K562 (cell line): ENCODE data around the gene CORO1A. TPM values are rescaled to one million over a fixed set of nuclear protein-coding genes. Genes with fewer than 3 reads are reported as not detected.

Source experiments
- ATAC-seq: fragments of 200-7000 bp; cut with Tn5 transposase; 3 replicates; pipeline ENCODE4 v1.9.1; 2020; ENCODE audit warnings: moderate library complexity
- BruUV-seq: library from RNA; stranded (reverse); fragments of 400-500 nt; replicated peaks from 2 replicates; lab custom pipeline; 2021; lab: Mats Ljungman, UMichigan
- CTCF ChIA-PET: fragments of 300-600 bp; formaldehyde crosslinking; extraction: SDS; loops from one replicate; lab custom pipeline; 2021; ENCODE audit warnings: low intra/inter-chr PET ratio; lab: Yijun Ruan, JAX
- POLR2A ChIA-PET: fragments of 300-600, 350-650 bp; sonication (Branson Sonifier 250); formaldehyde crosslinking; extraction: SDS; loops from one replicate; lab custom pipeline; 2021; ENCODE audit warnings: antibody characterized with exemption, inconsistent platforms; lab: Yijun Ruan, JAX
- DNase-seq, 4 experiments: peaks; one replicate each; pipeline versions ENCODE4 v3.0.0 to v3.0.0-alpha.2; 2011 to 2018; ENCODE audit warnings: low spot score in 3 of 4, mixed read lengths in 3 of 4; ENCODE audit errors: extremely low read depth in 1 of 4
- FAIRE-seq: peaks from 2 replicates; lab custom pipeline; 2011; peaks lifted over from hg19 to GRCh38; lab: Jason Lieb, UNC
- H2AFZ ChIP-seq: 2 replicates; pipeline ENCODE4 v1.6.0; 2011; ENCODE audit warnings: low read depth, low read length, control low read depth, inconsistent platforms
- H3K27ac ChIP-seq: fragments of 200-600 bp; 3 replicates; pipeline ENCODE4 v1.8.0; 2011; ENCODE audit warnings: low read depth, mild to moderate bottlenecking, control low read depth, inconsistent platforms, low read length, moderate library complexity, mixed read lengths; ENCODE audit errors: extremely low read depth
- H3K27me3 ChIP-seq, 2 experiments: fragments of 300-600 bp in 1 of 2; 2 replicates in 1 of 2; 3 replicates in 1 of 2; pipeline versions ENCODE4 v1.6.0 to v1.8.0; 2011; ENCODE audit warnings: inconsistent platforms in 2 of 2, low read length in 2 of 2, mild to moderate bottlenecking in 1 of 2, mixed read lengths in 1 of 2, moderate library complexity in 1 of 2; ENCODE audit not compliant: control insufficient read depth in 2 of 2, insufficient read depth in 2 of 2
- H3K36me3 ChIP-seq: fragments of 300-600 bp; 3 replicates; pipeline ENCODE4 v1.8.0; 2011; ENCODE audit warnings: mild to moderate bottlenecking, low read length, inconsistent platforms; ENCODE audit not compliant: control insufficient read depth, insufficient read depth
- H3K4me1 ChIP-seq, 2 experiments: fragments of 200-600 bp in 1 of 2; replicated peaks in 1 of 2; 2 replicates in 1 of 2; 3 replicates in 1 of 2; pipeline versions ENCODE4 v1.5.1 to v1.8.0; 2011; ENCODE audit warnings: inconsistent platforms in 2 of 2, low read length in 2 of 2, mild to moderate bottlenecking in 1 of 2, mixed read lengths in 1 of 2, moderate library complexity in 1 of 2; ENCODE audit not compliant: control insufficient read depth in 2 of 2, insufficient read depth in 2 of 2
- H3K4me2 ChIP-seq: 2 replicates; pipeline ENCODE4 v1.6.1; 2011; ENCODE audit warnings: low read length, control low read depth, inconsistent platforms, mixed read lengths; ENCODE audit not compliant: insufficient read depth
- H3K4me3 ChIP-seq: fragments of 200-600 bp; sonication (generic), shearing (Covaris generic); 2 replicates; pipeline ENCODE4 v1.5.1; 2016; ENCODE audit warnings: control low read depth, inconsistent platforms
- H3K79me2 ChIP-seq: fragments of 200-600 bp; 3 replicates; pipeline ENCODE4 v1.8.0; 2011; ENCODE audit warnings: low read length, inconsistent platforms; ENCODE audit not compliant: control insufficient read depth, insufficient read depth
- H3K9ac ChIP-seq, 2 experiments: 2 replicates each; pipeline versions ENCODE4 v1.6.0 to v1.6.1; 2011; ENCODE audit warnings: low read depth in 2 of 2, low read length in 2 of 2, control low read depth in 1 of 2, inconsistent platforms in 1 of 2, mild to moderate bottlenecking in 1 of 2, mixed read lengths in 1 of 2; ENCODE audit not compliant: insufficient read depth in 1 of 2
- H3K9me1 ChIP-seq: one replicate; pipeline ENCODE4 v1.6.0; 2011; ENCODE audit warnings: inconsistent platforms, mild to moderate bottlenecking, low read length, moderate library complexity; ENCODE audit not compliant: control insufficient read depth, insufficient read depth
- H3K9me3 ChIP-seq: replicated peaks from 2 replicates; pipeline ENCODE4 v1.5.1; 2011; ENCODE audit warnings: low read depth, low read length, inconsistent platforms; ENCODE audit not compliant: control insufficient read depth, insufficient read depth
- H4K20me1 ChIP-seq: replicated peaks from 2 replicates; pipeline ENCODE4 v1.6.1; 2011; ENCODE audit warnings: low read length, inconsistent platforms, mixed read lengths; ENCODE audit not compliant: control insufficient read depth, insufficient read depth
- ARID1B ChIP-seq: fragments of 450-650 bp; IDR thresholded peaks from 2 replicates; pipeline ENCODE4 v1.6.1; 2016; ENCODE audit warnings: antibody characterized with exemption, mild to moderate bottlenecking, inconsistent platforms
- CCNT2 ChIP-seq: IDR thresholded peaks from 2 replicates; pipeline ENCODE4 v1.6.1; 2011; ENCODE audit warnings: borderline replicate concordance, low read depth, mild to moderate bottlenecking, moderate library complexity, mixed read lengths, low read length; ENCODE audit not compliant: insufficient read length; ENCODE audit errors: extremely low read depth
- DMBX1 ChIP-seq: fragments of 250-450 bp; sonication (Bioruptor Pico); IDR thresholded peaks from 2 replicates; pipeline ENCODE4 v1.8.0; 2022; ENCODE audit warnings: inconsistent platforms, mild to moderate bottlenecking, moderate library complexity, borderline replicate concordance
- ELF1 ChIP-seq: fragments of 200-800 bp; sonication (Bioruptor generic); IDR thresholded peaks from 2 replicates; pipeline ENCODE4 v1.6.1; 2016; ENCODE audit warnings: missing genetic modification characterization, missing compliant biosample characterization
- FOXM1 ChIP-seq, 2 experiments: fragments of 450-650 bp in 1 of 2; sonication (generic) in 1 of 2; formaldehyde crosslinking in 1 of 2; IDR thresholded peaks; 2 replicates each; pipeline versions ENCODE4 v1.6.1 to v1.9.0; 2017 to 2022; ENCODE audit warnings: low read depth in 2 of 2, mild to moderate bottlenecking in 2 of 2, missing genetic modification reagents in 1 of 2, moderate library complexity in 1 of 2
- GABPB2 ChIP-seq: fragments of 250-450 bp; sonication (Bioruptor Pico); conservative IDR thresholded peaks from 2 replicates; pipeline ENCODE4 v1.5.1; 2021; ENCODE audit warnings: mild to moderate bottlenecking
- KDM2B ChIP-seq: fragments of 250-450 bp; sonication (Bioruptor Pico); IDR thresholded peaks from 2 replicates; pipeline ENCODE4 v1.8.0; 2021; ENCODE audit warnings: mild to moderate bottlenecking, moderate library complexity
- MYC ChIP-seq, 2 experiments: fragments of 250-450 bp in 1 of 2; sonication (Bioruptor Pico) in 1 of 2; IDR thresholded peaks; 2 replicates each; pipeline versions ENCODE4 v1.5.1 to v1.6.1; 2012 to 2021; ENCODE audit warnings: low read depth in 2 of 2, borderline replicate concordance in 1 of 2, improper control_type of control experiment in 1 of 2, low read length in 1 of 2, mild to moderate bottlenecking in 1 of 2, moderate library complexity in 1 of 2
- NFYB ChIP-seq: IDR thresholded peaks from 2 replicates; pipeline ENCODE4 v1.6.1; 2011; ENCODE audit warnings: mild to moderate bottlenecking, moderate library complexity; ENCODE audit not compliant: insufficient read length; ENCODE audit errors: extremely low read depth
- PHB2 ChIP-seq: fragments of 450-650 bp; IDR thresholded peaks from 2 replicates; pipeline ENCODE4 v1.6.1; 2017; ENCODE audit warnings: low read depth
- RFX1 ChIP-seq: fragments of 450-650 bp; IDR thresholded peaks from 2 replicates; pipeline ENCODE4 v1.6.1; 2016; ENCODE audit warnings: mild to moderate bottlenecking, moderate library complexity
- SRSF3 ChIP-seq: fragments of 200-400 bp; formaldehyde crosslinking; IDR thresholded peaks from 2 replicates; pipeline ENCODE4 v1.6.1; 2016; ENCODE audit warnings: mild to moderate bottlenecking, low read length, moderate library complexity; ENCODE audit not compliant: insufficient read depth
- TAF9B ChIP-seq: fragments of 450-650 bp; IDR thresholded peaks from 2 replicates; pipeline ENCODE4 v1.6.1; 2018; ENCODE audit warnings: mild to moderate bottlenecking; ENCODE audit not compliant: partially characterized antibody
- TFAM ChIP-seq: fragments of 250-450 bp; sonication (Bioruptor Pico); conservative IDR thresholded peaks from 2 replicates; pipeline ENCODE4 v1.5.0; 2021; ENCODE audit warnings: mild to moderate bottlenecking, moderate library complexity
- ZBTB1 ChIP-seq: sonication (generic); formaldehyde crosslinking; IDR thresholded peaks from 2 replicates; pipeline ENCODE4 v1.8.1; 2023; ENCODE audit warnings: missing genetic modification reagents, low read depth, mild to moderate bottlenecking, borderline replicate concordance
- ZC3H8 ChIP-seq: fragments of 450-650 bp; IDR thresholded peaks from 2 replicates; pipeline ENCODE4 v1.6.1; 2017
- ZNF431 ChIP-seq: sonication (generic); formaldehyde crosslinking; IDR thresholded peaks from 2 replicates; pipeline ENCODE4 v1.8.0; 2022; ENCODE audit warnings: mild to moderate bottlenecking, missing genetic modification reagents
- ZNF436 ChIP-seq: fragments of 250-450, 450-650 bp; sonication (Bioruptor Pico); formaldehyde crosslinking; IDR thresholded peaks from 2 replicates; pipeline ENCODE4 v1.7.0; 2020; ENCODE audit warnings: mild to moderate bottlenecking
- ZNF644 ChIP-seq: fragments of 200-800 bp; sonication (Bioruptor generic); IDR thresholded peaks from 2 replicates; pipeline ENCODE4 v1.6.1; 2016; ENCODE audit warnings: low read depth, missing genetic modification characterization, missing compliant biosample characterization
- WGBS: fragments of 100-300 bp; shearing (Covaris generic); methylation state at CpG from one replicate; pipeline ENCODE4 v1.1.6; 2016; ENCODE audit warnings: low coverage, mixed read lengths; ENCODE audit not compliant: insufficient coverage; ENCODE audit errors: missing lambda C conversion rate; 5-methylcytosine and 5-hydroxymethylcytosine counted together
- in situ Hi-C: fragments of 300-500 bp; cut with MboI; formaldehyde crosslinking; loops from 4 replicates; pipeline ENCODE4 v1.15.0; 2018; ENCODE audit warnings: inconsistent platforms, mixed read lengths
- intact Hi-C: fragments of 100-400 bp; cut with micrococcal nuclease; formaldehyde crosslinking; loops from 2 replicates; pipeline ENCODE4 v1.14.2; 2022
- polyA plus RNA-seq, 8 experiments: library from polyadenylated mRNA; depleted of rRNA in 4 of 8; stranded (reverse) in 5 of 8; unstranded in 3 of 8; fragments of >200 nt; fragmentation: Nextera tagmentation in 2 of 8; fragmentation: Illumina TruSeq in 1 of 8; extraction: Ambion mirVana in 2 of 8; extraction: Trizol in 1 of 8; gene quantifications; 2 replicates each; pipeline versions ENCODE4 v1.2.1 to v1.2.3, GENCODE V29; 2011 to 2014; ENCODE audit warnings: inconsistent platforms in 1 of 8, missing spikeins in 1 of 8
- total RNA-seq, 7 experiments: library from RNA; depleted of rRNA in 6 of 7; stranded (reverse); fragments of >200 nt in 6 of 7; fragmentation: Illumina TruSeq in 2 of 7; extraction: Trizol in 2 of 7; gene quantifications; 2 replicates each; pipeline versions ENCODE4 v1.2.1 to v1.2.3, GENCODE V29; 2011 to 2021; ENCODE audit warnings: low replicate concordance in 1 of 7
- TF ChIP-seq, protein P1 (sequence below): fragments of 250-450 bp; sonication (Bioruptor Pico); IDR thresholded peaks from 2 replicates; pipeline ENCODE4 v1.9.0; 2021; ENCODE audit warnings: mild to moderate bottlenecking

CORO1A gene
- total and polyA plus RNA-seq, 9 of the 15 experiments (the other 6 are each of a cell fraction or from before 2014, with no cell fraction given) = 0.22 to 23.8 (median 7.6) TPM

DNA sequence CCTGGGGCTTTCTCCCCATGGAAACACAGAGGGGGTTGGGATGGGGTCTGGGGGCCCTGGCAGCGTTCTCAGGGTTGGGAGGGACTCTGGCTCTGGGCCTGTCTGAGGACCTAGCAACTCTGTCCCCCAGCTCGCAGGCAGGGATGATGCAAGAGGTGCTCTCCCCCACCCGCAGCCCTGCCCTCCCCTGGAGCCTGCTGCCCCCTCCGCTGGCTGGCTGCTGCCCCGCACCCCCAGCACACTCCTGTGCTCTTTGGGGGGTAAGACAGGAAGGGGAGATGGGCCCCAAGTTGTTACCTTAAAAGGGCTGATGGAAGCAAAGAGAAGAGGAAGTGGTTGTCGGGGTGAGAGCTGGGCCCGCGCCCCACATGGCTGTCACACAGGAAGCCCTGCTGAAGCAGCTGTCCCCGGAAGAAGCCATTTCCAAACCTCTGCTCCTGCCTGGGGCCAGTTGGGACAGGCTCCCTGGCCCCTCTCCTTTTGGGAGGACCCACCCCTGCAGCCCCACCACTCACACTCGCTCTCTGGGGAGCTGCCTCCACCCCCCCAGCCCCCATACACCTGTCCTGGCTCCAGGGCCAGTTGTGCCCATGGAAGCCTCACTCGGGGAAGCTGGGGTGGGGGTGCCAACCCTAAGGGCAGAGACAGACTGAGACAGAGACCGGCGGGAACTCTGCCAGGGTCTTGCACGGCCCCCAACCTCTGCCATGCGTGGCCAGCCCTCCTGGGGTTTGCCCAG lies 2.5 kb downstream of the CORO1A start:
- Histone ChIP-seq H3K9ac (peak overlapping the region in 1 of 2 experiments; percentile 72; a peak in 1 of 4 replicates), H3K9me3 (no peaks in the 10 kb centered on the region), H3K9me1 (no peaks in the 10 kb centered on the region), H3K79me2 (no peaks in the 10 kb centered on the region), H3K27me3 (no peaks in the 10 kb centered on the region), H3K27ac (peak overlapping the region; percentile 61; the same call in 2 of the 3 replicates), H3K4me3 (no peak overlapping the region), H3K4me2 (no peak overlapping the region), H3K36me3 (0 out of 3 replicates have a peak, but pooled peaks cover 3% of the 10 kb centered on the region), H4K20me1 (no peaks in the 10 kb centered on the region), H2AFZ (peak overlapping the region; percentile 63), H3K4me1 (peaks cover 32 to 58% of the 10 kb centered on the region in 2 experiments)
- intact Hi-C loops (no loop called here), in situ Hi-C loops (loop anchor here (5.0 kb wide), 1 partner anchor 734 kb away; the partner anchor contains the start of genes BOLA2 and SLX1B)
- no peak for FAIRE-seq
- peak; percentile 9 for ATAC-seq
- POLR2A ChIA-PET = no interaction called here
- no TSS peak for BruUV-seq
- CTCF ChIA-PET = no interaction called here
- 78% methylated on average over 7 of the region's 15 CpGs for WGBS
- DNase-seq = peak in 1 of 4 experiments; percentile 16
- TF ChIP-seq KDM2B (CRISPR knock-in tag) (no peak), ZC3H8 (no peak), ZNF644 (tag) (no peak), ZNF436 (CRISPR knock-in tag) (no peak), TFAM (no peak), TAF9B (no peak), FOXM1 (IDR thresholded peaks at IDR 0.05; ENCODE audit: low read depth) (no peak), FOXM1 (CRISPR knock-in tag; IDR thresholded peaks at IDR 0.05; ENCODE audit: low read depth) (no peak), SRSF3 (no peak), ZBTB1 (CRISPR knock-in tag) (no peak), ZNF431 (CRISPR knock-in tag) (no peak), RFX1 (no peak), DMBX1 (CRISPR knock-in tag) (0 out of 2 replicates have a peak, but pooled peaks have one; percentile 33), ELF1 (tag) (no peak), CCNT2 (no peak), ARID1B (no peak), PHB2 (no peak), MYC (IDR thresholded peaks at IDR 0.05; ENCODE audit: low read depth, low read length) (peak; percentile 46; the same call in 1 of the 2 replicates), MYC (CRISPR knock-in tag; IDR thresholded peaks at IDR 0.05; ENCODE audit: borderline replicate concordance, low read depth) (no peak), NFYB (no peak), GABPB2 (CRISPR knock-in tag) (no peak)
- TF ChIP-seq, protein P1, sequence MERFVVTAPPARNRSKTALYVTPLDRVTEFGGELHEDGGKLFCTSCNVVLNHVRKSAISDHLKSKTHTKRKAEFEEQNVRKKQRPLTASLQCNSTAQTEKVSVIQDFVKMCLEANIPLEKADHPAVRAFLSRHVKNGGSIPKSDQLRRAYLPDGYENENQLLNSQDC (CRISPR knock-in tag) = no peak
